Breast epithelium (tissue), 4 donors: ENCODE results near the gene DNASE1. TPM values are rescaled to one million over a fixed set of nuclear protein-coding genes. Genes with fewer than 3 reads are reported as not detected.
A peak's percentile ranks its signal among the peaks of the same experiment; 100 is the strongest.

ENCODE experiments used
- DNase-seq, 2 donors: peaks; one replicate each; pipeline ENCODE4 v3.0.0-alpha.2; 2019; ENCODE audit warnings: low spot score in 2 of 2
- H3K27ac ChIP-seq, 2 donors: fragments of 200-600 bp; sonication (generic) in 1 of 2; one replicate each; pipeline ENCODE4 v1.5.1; 2016 to 2019; ENCODE audit warnings: mild to moderate bottlenecking in 1 of 2
- H3K27me3 ChIP-seq, 2 donors: fragments of 200-600 bp; sonication (generic) in 1 of 2; one replicate each; pipeline versions ENCODE4 v1.5.1 to v1.6.0; 2017 to 2019; ENCODE audit warnings: control low read depth in 1 of 2, mild to moderate bottlenecking in 1 of 2
- H3K36me3 ChIP-seq: fragments of 200-600 bp; one replicate; pipeline ENCODE4 v1.5.1; 2019
- H3K4me1 ChIP-seq, 2 donors: fragments of 200-600 bp; sonication (generic); one replicate each; pipeline ENCODE4 v1.5.1; 2016 to 2019; ENCODE audit warnings: control low read depth in 1 of 2
- H3K4me3 ChIP-seq, 3 donors: fragments of 200-600 bp; sonication (generic); 1 replicate in 2 of 3; 2 replicates in 1 of 3; pipeline ENCODE4 v1.5.1; 2016 to 2019; ENCODE audit warnings: mild to moderate bottlenecking in 3 of 3, moderate library complexity in 2 of 3
- H3K9me3 ChIP-seq, 2 donors: fragments of 200-600 bp; sonication (generic) in 1 of 2; one replicate each; pipeline ENCODE4 v1.5.1; 2016 to 2019; ENCODE audit warnings: control low read depth in 1 of 2
- CTCF ChIP-seq, 3 donors: fragments of 450-650 bp; IDR thresholded peaks; one replicate each; pipeline ENCODE4 v1.5.1; 2016 to 2017; ENCODE audit warnings: antibody characterized with exemption in 3 of 3, mild to moderate bottlenecking in 3 of 3, moderate library complexity in 3 of 3
- POLR2A ChIP-seq: fragments of 450-650 bp; IDR thresholded peaks from one replicate; pipeline ENCODE4 v1.6.1; 2016; ENCODE audit warnings: antibody characterized with exemption, mild to moderate bottlenecking, moderate library complexity
- POLR2AphosphoS5 ChIP-seq, 3 donors: sonication (generic); formaldehyde crosslinking; IDR thresholded peaks; one replicate each; pipeline ENCODE4 v1.6.1; 2017; ENCODE audit warnings: antibody characterized with exemption in 3 of 3
- intact Hi-C: fragments of 100-400 bp; cut with DNase I; formaldehyde crosslinking; loops from one replicate; pipeline ENCODE4 v1.15.1; 2023; ENCODE audit warnings: low total_unique reads
- total RNA-seq, 3 donors: library from RNA; depleted of rRNA; stranded (reverse); fragments of >200 nt; gene quantifications; one replicate each; pipeline ENCODE4 v1.1.0, GENCODE V29; 2016

Gene DNASE1
- total RNA-seq, 3 donors from 2014 or later, result 15.8 to 30.0 (median 23.6) TPM

- intact Hi-C loops, result no loop called here
- Histone ChIP-seq H3K4me1 (no peaks in the 10 kb centered on the region), H3K4me3 (peak overlapping the region in 1 of 3 donors; percentile 14), H3K36me3 (no peaks in the 10 kb centered on the region), H3K9me3 (no peaks in the 10 kb centered on the region), H3K27me3 (no peaks in the 10 kb centered on the region), H3K27ac (peak overlapping the region; percentile 41 to 57)
- peak; percentile 47 to 70 for DNase-seq
- TF ChIP-seq POLR2A (no peak), POLR2AphosphoS5 (IDR thresholded peaks at IDR 0.05) (no peak), CTCF (IDR thresholded peaks at IDR 0.05) (no peak)
Observed at GRCh38 chr16:3642397-3643094, 11.9 kb upstream of the DNASE1 start.

GRCh38 chr16:3643095-3643730 lies 11.3 kb upstream of the DNASE1 start:
- Histone ChIP-seq H3K36me3 (no peaks in the 10 kb centered on the region), H3K9me3 (no peaks in the 10 kb centered on the region), H3K4me1 (no peaks in the 10 kb centered on the region), H3K4me3 (peak overlapping the region in 1 of 3 donors; percentile 14), H3K27ac (peak overlapping the region; percentile 41 to 57), H3K27me3 (no peaks in the 10 kb centered on the region)
- intact Hi-C loops, result no loop called here
- TF ChIP-seq POLR2A, result no peak
- no peak for TF ChIP-seq POLR2AphosphoS5 (IDR thresholded peaks at IDR 0.05)
- TF ChIP-seq CTCF (IDR thresholded peaks at IDR 0.05), result no peak
- DNase-seq, result no peak

DNA sequence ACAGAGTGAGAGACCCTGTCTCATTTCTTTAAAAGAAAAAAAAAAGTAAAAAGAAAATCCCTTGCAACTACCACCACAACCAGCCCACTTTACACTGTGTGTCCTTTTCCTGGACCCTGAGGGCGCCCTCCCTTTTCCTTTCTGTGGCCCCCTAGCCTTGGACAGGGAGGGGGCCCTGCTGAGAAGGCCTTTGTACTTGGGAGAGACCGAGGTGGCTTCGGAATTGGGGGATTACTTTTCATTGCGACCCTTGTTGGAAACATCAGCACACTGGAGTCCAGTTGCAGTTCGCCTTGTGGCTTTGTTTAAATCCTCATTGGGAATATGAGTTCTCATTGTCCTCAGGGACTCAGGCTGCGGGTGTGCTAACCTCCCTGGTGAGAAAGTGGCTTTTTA lies 9.4 kb upstream of the DNASE1 start:
- H3K27me3 ChIP-seq, result no peaks in the 10 kb centered on the region
- TF ChIP-seq CTCF (IDR thresholded peaks at IDR 0.05), result no peak
- no peak for TF ChIP-seq POLR2AphosphoS5 (IDR thresholded peaks at IDR 0.05)
- TF ChIP-seq POLR2A, result no peak
- H3K36me3 ChIP-seq, result no peaks in the 10 kb centered on the region
- peak in 1 of 2 donors; percentile 25 for DNase-seq
- H3K9me3 ChIP-seq, result no peaks in the 10 kb centered on the region
- H3K27ac ChIP-seq, result no peak overlapping the region
- intact Hi-C loops, result no loop called here
- no peak overlapping the region for H3K4me3 ChIP-seq
- no peaks in the 10 kb centered on the region for H3K4me1 ChIP-seq

- H3K27me3 ChIP-seq, result no peaks in the 10 kb centered on the region
- TF ChIP-seq POLR2A, result no peak
- no peak for TF ChIP-seq CTCF (IDR thresholded peaks at IDR 0.05)
- no peak for TF ChIP-seq POLR2AphosphoS5 (IDR thresholded peaks at IDR 0.05)
- DNase-seq, result peak in 1 of 2 donors; percentile 34
- peak overlapping the region; percentile 33 to 67 for H3K27ac ChIP-seq
- no peaks in the 10 kb centered on the region for H3K36me3 ChIP-seq
- H3K4me1 ChIP-seq, result no peaks in the 10 kb centered on the region
- H3K4me3 ChIP-seq, result no peak overlapping the region
- intact Hi-C loops, result no loop called here
- H3K9me3 ChIP-seq, result no peaks in the 10 kb centered on the region
Observed at GRCh38 chr16:3645504-3646347, 8.8 kb upstream of the DNASE1 start.
